Stimulated activated CD4-positive, alpha-beta T cell treated with anti-CD3 and anti-CD28 coated beads, Interleukin-1b, Interleukin-23, amount 100 ng/mL, for 48 hours (primary cell): ENCODE measurements around the gene RNF167.
A peak's percentile ranks its signal among the peaks of the same experiment; 100 is the strongest.

ENCODE experiments used
- DNase-seq: peaks from one replicate; pipeline ENCODE4 v3.0.0-alpha.2; 2020

Gene RNF167

DNA sequence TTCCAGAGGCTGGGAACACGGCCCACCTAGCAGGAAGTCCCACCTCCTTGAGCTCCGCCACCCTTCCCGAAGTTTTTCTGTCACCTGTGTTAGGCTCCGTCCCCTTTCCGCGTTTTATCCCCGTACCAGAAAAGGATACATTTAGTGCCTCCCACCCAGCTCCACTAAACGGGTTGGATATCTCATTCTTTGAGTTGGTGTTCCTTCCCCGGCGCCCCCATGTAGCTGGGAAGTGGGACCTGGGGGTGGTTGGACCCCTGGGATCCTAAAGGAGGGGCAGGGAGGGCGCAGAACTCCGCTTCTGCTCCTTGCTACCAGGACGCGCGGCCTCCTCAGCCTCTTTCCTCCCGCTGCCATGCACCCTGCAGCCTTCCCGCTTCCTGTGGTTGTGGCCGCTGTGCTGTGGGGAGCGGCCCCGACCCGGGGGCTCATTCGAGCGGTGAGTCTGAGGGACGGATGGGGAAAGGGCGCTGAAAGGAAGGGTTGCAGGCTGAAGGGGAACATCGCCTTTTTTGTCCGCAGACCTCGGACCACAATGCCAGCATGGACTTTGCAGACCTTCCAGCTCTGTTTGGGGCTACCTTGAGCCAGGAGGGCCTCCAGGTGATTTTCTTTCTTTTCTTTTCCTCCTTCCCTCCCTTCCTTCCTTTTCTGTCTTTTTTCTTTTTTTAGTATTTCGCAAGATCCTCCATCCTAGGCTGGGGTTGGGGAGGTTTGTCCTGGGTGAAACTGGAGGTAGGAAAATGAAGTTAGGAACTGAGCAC is 669 bp downstream of the RNF167 start:
- peak; percentile 41 for DNase-seq

DNA sequence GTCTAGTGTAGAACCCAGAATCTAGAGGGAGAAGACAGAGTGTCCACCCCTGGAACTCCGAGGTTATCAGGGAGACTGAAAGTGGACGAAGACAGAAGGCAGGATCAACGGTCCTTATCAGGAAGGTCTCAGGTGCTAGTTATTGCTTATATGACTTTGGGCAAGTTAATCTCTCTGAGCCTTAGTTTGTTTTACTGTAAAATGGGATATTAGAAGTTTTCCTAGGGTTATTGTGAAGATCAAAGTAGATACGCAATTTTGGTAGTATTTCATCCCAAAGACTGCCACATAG is 1.2 kb downstream of the RNF167 start:
- DNase-seq, result no peak

DNA sequence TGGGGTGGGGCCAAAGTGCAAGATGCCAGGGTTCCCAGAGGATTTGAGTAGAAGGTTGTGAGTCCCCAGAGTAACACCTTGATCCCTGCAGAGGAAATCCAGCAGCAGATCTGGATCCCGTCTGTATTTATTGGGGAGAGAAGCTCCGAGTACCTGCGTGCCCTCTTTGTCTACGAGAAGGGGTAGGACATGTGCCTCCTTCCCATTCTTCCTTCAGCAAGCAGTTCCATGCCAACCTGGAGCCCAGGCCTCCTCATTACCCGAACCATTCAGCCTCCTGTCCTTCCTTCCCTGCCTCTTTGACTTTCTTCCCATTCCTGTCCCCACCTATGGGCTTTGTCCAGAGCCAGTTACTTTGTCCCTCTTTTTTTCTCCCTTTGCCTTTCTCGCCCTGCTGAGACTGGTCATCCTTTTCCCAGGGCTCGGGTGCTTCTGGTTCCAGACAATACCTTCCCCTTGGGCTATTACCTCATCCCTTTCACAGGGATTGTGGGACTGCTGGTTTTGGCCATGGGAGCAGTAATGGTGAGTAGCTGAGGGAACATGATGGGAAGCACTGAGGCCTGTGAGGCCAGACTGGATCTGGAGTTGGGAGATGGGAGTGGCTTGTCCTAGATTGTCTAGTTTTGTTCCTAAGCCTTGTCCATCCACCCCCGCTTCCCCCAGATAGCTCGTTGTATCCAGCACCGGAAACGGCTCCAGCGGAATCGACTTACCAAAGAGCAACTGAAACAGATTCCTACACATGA is 2.9 kb downstream of the RNF167 start:
- no peak for DNase-seq

DNA sequence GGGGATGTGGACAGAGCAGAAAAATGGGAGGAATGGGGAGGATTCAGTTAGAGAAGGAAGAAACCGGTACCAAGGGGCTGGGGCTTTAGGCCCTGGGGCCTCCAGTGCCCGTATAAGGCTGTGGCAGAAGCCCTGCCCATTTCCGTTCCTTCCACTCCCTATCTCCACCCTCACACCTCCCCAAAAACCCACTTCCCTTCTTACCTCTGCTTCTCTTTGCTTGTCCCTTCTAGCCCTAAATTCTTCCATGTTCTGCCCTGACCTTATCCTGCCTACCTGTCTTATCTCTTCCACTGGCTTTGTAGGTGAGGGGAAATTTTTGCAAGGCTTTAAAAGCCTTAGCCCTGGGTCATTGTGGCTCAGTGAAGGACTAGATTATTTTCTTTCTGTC is 4.1 kb downstream of the RNF167 start:
- peak; percentile 57 for DNase-seq

DNA sequence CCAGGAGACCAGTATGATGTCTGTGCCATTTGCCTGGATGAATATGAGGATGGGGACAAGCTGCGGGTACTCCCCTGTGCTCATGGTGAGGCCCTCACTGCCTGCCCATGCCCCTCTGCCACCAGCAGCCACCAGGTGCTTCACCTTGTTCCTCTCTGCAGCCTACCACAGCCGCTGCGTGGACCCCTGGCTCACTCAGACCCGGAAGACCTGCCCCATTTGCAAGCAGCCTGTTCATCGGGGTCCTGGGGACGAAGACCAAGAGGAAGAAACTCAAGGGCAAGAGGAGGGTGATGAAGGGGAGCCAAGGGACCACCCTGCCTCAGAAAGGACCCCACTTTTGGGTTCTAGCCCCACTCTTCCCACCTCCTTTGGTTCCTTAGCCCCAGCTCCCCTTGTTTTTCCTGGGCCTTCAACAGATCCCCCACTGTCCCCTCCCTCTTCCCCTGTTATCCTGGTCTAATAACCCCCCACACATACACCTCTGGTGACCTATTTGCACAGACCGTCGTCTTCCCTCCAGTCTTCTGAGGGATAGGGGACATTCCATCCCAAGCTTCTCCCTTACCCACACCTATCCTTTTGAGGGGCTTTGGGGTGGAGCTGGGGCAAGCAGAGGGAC is 4.6 kb downstream of the RNF167 start:
- peak; percentile 45 for DNase-seq

DNA sequence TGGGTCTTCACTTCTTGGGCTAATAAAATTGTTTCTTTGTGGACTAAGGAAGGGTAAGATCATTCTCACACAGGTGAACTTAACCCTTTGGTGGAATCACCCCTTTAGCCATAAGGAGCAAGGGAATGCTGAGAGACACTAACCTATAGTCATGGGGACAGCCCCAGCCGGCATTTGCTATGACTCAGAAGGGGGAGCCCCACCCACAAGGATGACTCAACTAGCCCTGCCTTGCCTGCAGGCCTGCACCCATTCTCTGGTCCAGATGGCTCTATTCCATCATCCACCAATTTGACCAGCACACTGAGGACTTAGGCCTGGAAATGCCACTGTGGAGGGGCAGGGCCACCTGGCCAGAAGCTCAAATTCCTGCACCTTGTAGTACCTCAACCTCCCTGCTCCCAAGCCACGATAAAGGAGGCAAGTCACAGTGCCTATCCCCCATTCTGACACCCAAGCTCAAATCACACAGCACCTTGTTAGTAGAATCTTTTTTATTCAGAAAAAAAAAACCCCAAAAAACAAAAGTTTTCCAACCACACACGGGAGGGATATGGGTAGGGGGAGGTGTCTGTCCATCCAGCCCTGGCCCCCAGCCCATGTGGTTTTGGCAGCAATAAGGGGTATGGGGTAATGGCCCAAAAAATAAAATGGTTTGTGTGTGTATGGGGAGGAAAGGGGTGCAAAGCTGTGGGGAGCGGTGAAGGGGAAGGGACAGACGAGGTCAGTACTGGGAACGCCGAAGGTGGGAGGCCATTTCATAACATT is 5.3 kb downstream of the RNF167 start:
- peak; percentile 88 for DNase-seq

DNA sequence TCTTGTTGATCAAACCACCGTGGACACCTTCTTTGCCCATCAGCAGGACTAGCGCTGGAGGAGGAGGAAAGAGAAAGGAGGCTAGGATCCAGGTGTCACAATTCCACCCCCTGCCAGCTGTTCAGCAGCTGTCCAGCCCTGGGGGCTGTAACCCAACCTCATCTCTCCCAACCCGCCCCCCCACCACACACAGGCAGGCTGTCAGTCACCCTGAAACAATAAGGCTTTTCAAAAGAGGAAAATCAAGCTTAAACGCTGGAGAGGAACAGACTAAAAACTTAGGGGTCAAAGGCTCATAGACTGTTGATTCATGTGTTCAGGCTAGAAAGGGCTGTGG is 5.8 kb downstream of the RNF167 start:
- DNase-seq, result no peak

DNA sequence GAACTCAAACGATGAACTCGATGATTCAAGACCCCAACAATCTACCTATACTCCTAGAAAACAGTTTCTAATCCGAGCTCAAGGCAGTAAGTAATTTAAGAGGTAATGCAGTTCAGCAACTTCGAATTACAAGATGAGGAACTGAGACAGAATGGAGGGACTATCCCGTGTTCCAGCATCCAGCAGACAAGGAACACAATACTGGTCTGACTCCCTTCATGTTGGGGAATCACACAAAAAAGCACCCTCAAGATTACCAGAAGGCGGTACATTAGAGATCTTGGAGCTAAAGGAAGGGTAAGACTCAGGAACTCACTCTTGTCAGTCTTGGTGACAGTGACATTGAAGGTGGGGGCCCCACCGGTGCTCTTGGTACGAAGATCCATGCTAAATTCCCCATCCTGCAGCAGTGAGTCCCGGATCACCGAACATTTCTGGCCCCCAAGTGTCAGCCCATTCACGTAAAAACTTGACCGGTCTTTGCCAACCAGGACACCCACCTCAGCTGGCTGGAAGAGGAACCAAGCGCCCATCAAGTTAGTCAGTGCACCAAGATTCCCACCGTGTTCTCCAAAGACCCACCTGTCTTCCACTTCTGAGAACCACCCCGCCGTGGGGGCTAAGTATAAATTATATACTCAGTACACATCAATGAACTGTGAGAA is 6.4 kb downstream of the RNF167 start:
- no peak for DNase-seq

DNA sequence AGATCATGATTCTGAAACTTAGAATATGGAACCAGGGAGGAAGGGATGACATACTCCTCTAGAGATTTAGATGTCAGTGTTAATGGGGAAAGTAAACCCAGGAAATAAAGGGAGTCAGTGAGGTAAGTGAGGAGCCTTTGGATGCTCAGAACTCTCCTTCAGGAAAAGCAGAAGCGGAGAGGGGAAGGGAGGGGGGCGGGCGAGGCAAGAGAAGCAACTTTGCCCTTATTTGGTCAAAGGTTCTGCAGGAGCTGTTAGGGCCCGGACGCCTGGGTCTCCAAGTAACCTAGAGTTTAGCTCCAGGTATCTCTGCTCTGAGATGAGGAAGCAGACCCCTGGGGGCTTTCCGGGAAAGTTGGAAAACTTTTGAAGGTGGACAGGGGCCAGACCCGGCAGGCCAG is 6.9 kb downstream of the RNF167 start:
- no peak for DNase-seq

DNA sequence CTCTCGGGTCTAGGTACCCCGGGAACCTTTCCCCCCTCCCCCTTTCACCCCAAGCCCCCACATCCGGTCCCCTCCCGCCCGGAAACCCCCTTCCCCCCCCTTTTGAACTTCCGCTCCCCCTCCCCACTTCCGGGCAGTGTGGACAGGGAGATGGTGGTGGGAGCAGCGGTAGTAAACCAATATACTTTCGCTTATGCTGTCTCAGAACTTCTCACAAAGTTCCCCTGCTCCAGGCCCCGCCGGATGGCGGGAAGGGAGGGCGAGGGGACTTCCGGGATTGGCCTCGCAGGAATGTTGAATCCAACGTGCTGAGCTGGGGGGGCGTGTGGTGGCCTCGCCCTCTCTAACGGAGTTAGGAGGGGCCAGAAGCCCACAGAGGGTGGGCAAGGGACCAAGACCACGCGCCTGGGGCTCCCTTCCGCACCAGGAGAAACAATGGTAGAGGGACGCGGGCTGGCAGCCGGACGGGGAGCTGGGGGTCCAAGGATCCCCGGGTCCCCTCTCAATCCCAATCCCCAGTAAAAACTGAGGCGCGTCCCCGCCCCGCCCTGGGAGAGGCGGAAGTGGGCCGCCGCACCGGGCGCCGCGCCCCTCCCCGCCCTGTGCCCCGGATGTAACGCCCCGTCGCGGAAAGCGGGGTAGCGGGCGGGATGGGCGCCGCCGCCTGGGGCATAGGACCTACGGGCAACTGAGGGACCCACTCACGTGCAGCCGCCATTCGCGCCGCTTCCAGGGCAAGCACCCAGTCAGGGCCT is 7.5 kb downstream of the RNF167 start:
- DNase-seq, result peak; percentile 73

DNA sequence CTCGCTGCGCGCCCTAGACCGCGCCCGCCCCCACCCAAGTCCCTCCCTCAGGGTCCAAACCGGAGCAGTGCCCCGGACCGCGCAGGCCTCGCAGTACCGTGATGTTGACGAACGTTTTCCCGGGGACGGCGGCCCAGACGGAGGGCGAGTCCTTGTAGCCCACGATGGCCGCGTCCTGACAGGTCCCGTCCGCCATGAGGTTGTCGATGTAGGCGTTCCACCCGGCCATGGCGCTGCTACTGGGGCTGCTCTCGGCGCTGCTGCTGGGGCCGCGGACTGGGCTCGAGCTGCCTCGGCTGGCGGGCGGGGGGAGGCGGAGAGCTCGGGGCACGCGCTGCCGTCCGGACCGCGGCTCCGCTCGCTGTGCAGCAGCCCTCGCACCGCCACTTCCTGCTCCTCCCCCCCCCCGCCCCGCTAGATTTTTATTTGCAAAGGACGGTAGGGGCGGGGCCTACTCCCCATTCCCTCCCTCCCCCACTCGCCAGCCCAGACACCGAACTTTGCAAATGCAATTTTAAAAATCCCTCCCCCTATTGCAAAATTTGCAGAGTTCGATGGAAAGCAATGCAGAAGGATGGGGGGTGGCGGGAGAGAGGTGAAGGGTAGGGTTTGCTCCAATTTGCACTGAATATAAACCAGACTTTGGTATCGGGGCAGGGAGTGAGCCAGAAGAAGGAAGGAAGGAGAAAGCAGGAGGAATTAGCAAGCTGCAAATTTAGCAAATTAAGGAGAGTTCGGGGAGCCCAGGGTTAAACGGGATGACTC is 8.3 kb downstream of the RNF167 start, which contains the start of gene PFN1:
Gene PFN1 (minus strand): TSS at position 365 of the 765 bp plus-strand sequence. CDS start 136 bp downstream, at position 229.
- DNase-seq, result peak; percentile 92

DNA sequence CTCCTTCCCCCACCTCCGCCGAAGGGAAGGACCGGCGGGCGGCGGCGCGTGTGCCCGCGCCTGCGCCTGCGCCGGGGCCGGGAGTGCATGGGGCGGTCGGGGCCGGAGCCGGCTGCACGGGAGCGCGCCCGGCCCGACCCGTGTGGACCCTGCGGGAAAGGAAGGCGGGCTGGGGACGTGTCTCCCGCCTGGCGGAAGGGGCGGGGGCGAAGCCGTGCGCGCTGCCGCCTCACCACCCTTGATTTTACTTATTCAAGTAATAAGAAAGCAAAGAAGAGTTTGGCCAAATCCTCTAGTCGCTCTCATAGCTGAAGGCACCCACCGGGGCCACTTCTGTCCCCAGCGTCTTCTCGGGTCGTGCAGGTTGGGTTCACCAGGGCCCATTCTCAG is 8.9 kb downstream of the RNF167 start:
- peak; percentile 81 for DNase-seq

DNA sequence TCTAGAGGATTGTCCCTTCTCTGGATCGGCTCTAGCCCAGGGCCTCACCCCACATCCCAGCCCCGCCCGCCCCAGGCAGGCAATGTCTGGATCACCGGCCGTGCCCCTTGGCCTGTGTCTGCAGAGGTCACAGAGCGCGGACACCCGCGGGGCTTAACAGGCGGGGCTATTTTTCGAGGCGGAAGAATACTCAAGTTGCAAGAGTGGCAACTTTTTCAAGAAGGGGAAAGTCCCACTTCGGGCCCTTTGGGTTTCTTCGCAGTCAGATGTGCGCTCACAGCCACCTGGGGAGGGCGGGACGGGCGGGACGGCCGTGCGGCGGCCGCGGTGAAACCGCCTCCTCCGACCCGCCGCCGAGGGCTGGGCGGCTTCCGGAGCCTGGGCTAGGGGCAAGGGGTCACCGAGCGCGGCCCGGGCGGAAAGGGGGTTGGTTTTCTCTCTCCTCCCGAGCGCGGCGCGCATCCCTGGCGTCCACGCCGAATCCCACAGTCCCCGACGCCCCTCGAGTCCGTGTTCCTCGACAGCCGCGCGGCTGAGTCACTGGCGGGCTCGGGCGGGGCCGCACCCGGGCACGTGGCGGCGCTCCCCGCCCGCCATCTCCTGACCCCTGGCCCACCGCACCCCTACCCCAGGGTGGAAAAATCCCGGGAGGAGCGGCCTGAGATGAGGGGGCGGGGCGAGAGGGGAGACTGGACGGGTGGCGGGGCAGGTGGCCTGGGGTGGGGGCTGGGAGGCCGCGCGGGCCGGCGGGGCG is 9.4 kb downstream of the RNF167 start:
- peak; percentile 79 for DNase-seq

DNA sequence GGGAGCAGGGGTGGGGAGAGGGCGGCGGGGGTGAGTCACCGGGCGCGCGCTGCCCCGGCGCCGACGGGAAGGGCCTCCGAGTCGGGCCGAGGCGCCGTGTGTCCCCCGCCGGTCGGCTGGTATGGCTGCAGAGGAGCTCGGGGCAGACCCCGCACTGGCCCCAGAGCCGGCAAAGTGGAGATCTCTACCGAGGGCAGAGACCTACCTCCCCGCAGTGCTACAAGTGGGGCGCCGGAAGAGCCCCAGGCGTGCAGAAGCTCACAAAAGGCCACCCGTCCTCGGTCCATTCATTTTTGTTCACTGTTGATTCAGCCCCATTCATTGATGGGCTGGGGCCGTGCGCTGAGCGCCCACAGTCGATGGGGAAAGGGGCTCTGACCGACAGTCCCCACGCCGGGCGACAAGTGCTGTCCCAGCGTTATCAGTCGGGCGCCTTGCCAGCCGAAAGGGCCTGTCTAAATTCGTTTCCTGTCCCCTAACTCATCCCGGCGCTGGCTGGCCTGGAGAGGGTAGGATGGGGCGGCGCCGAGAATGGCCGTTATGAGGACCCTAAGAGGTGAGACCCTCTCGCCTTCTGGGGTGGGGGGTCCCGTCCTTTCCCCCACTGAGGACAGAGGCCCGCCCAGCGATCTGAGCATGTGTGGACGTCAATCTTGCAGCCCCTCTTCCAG is 10.1 kb downstream of the RNF167 start:
- DNase-seq, result peak; percentile 42

DNA sequence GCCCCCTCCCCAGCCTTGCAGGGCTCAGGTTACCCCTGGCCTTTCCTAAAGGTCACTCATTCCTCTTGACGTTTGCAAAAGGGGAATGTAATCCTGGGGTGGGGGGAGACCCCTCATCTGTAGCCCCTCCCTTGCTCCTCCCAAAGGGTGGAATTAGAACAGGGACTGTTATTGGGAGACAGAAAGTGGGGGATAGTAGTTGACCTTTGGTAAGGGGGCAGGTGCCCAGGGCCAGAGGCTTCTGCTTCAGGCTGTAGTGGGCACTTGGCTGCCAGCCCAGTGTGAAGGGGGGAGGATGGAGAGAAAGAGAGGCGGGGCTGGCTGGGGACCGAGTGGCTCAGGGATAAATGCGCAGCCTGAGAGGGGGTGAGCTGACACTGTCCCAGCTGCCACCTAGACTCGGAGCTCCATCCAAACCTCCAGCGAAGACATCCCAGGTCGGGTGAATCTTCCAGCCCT is 10.7 kb downstream of the RNF167 start, which contains the start of gene ENO3:
Gene ENO3 (plus strand): TSS at position 374 of the 459 bp plus-strand sequence. CDS start 711 bp downstream, outside the sequence.
- no peak for DNase-seq

DNA sequence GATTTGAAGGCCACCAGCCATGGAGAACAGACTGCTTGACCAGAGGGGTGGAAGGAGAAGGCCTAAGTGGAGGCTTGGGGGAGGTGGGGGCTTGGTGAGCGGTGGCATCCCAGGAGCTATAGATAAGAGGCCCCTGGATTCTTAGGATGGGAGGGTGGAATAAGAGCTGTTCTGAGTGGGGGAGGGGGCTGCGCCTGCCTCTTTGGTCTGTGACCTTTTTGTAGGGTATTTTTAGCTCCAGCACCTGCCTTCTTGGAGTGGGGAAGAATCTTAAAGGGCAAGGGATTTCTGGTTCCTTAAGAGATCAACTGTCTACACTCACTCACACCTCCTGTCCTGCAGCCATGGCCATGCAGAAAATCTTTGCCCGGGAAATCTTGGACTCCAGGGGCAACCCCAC is 11.4 kb downstream of the RNF167 start:
- no peak for DNase-seq

DNA sequence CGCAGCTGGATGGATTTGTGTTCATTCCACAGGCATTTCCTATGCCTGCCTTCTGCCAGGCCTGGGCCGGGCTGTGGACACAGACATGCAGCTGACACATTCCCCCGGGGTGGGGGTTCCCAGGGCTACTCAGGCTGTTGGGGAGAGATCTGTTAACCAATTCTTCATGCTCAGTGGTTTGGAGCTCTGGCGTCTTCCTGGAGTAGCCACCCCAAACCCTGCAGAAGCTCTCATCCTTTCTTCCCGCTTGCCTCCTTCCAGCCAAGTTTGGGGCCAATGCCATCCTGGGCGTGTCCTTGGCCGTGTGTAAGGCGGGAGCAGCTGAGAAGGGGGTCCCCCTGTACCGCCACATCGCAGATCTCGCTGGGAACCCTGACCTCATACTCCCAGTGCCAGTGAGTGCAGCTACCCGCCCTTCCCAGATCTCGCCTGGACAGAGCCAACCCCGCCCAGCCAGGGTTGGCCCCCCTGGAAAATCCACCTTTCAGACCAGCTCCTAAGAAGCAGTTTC is 13.4 kb downstream of the RNF167 start:
- no peak for DNase-seq

DNA sequence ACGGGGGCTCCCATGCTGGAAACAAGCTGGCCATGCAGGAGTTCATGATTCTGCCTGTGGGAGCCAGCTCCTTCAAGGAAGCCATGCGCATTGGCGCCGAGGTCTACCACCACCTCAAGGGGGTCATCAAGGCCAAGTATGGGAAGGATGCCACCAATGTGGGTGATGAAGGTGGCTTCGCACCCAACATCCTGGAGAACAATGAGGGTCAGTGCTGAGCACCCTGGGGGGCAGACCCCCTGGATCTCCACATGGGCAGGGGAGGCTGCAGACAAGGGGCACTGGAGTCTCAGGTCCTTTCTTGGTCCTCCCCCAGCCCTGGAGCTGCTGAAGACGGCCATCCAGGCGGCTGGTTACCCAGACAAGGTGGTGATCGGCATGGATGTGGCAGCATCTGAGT is 15.0 kb downstream of the RNF167 start:
- no peak for DNase-seq

DNA sequence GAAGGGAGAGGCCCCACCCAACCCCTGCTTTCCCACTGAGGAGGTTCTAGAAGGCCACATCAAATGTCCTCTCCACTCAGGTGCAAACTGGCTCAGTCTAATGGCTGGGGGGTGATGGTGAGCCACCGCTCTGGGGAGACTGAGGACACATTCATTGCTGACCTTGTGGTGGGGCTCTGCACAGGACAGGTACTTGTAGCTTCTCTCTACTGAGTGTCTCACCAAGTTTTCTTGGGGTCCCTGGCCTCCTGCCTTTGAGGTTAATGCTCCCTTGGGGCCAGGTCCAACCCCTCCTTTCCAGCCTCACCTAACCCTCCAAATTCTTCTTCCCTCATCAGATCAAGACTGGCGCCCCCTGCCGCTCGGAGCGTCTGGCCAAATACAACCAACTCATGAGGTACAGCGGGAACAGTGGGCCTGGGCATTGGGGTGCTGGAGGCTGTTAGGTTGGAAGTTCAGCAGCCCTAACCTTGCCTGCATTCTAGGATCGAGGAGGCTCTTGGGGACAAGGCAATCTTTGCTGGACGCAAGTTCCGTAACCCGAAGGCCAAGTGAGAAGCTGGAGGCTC is 16.5 kb downstream of the RNF167 start:
- DNase-seq, result peak; percentile 52
